Effector CD8-positive, alpha-beta T cell (primary cell): ENCODE data around the gene KIF26A.
A peak's percentile ranks its signal among the peaks of the same experiment; 100 is the strongest.

Experiments
- DNase-seq: peaks from one replicate; lab custom pipeline; 2025; lab: John Stamatoyannopoulos, UW
- total RNA-seq, 4 experiments: gene quantifications; one replicate each; lab custom pipeline; 2026; lab: John Stamatoyannopoulos, UW

The KIF26A gene
- total RNA-seq: 0 to 1.4 (median 0.48) reads per million in 4 experiments

- no peak for DNase-seq
Observed at GRCh38 chr14:104138098-104138717, at the start of gene KIF26A. KIF26A (plus strand) TSS chr14:104138587; CDS start chr14:104138723, 136 bp downstream.

DNA sequence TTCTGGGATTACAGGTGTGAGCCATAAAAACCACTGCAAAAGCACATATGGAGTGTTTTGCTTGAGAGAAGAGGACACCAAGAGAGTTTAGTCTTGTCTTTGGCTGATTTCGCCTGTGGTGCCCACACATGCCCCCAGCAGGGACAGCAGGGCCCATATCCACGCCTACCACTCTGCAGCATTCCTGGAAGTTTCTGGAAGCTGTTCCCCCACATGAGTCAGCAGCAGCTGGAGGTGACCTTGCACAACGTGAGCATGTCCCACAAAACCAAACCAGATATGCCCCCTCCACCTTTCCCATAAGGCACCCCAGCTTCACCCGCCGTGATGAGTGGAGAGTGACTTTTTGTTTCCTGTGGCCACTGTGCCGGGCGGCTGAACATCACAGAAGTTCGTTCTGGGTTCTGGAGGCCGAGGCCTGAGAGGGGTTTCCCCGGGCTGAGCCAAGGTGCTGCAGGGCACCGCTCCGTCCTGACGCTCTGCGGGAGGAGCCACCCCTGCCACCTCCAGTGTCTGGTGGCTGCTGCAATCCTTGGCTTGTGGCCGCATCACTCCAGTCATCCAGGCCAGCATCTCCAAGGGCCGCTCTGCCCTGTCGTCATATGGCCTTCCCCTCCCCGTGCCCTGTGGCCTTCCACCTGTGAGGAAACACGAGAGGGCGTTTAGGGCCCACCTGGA lies 48.2 kb upstream of the KIF26A start:
- DNase-seq: no peak

GRCh38 chr14:104091061-104091926 lies 47.1 kb upstream of the KIF26A start:
- DNase-seq: no peak

DNA sequence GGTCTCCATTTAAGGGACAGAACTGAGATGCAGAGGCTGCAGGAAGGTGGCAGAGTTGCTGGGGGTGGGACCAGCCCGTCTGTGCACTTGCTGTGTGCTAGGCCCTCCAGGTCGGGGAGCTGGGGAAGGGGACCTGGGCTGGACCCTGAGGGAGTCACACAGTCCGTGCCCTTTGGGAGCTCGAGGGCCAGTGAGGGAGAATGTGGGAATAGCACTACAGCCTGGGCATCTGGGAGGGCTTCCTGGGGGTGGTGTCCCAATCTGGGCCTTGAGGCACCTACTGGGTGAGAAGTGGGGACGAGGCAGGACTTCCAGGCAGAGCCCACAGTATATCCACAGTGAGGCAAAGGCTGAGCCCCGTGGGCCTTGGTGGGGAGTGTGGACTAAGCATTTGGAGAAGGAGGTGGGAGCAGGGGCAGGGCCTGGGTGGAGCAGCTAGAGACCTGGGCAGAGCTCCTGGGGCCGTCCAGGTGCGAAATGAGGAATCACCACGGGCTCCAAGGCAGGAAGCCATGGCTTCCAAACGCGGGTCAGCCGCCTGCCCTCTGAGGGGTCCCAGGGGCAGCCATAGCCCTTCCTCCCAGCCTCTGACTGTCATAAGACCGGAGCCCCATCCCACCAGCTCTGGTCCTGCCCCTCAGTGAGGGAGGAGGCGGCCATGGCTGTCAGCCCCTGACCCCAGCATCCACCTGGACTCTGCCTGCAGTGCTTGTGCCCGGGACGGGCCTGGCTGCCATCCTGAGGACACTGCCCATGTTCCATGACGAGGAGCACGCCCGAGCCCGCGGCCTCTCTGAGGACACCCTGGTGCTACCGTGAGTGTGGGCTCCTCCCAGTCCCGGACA lies 46.2 kb upstream of the KIF26A start:
- DNase-seq: no peak

DNA sequence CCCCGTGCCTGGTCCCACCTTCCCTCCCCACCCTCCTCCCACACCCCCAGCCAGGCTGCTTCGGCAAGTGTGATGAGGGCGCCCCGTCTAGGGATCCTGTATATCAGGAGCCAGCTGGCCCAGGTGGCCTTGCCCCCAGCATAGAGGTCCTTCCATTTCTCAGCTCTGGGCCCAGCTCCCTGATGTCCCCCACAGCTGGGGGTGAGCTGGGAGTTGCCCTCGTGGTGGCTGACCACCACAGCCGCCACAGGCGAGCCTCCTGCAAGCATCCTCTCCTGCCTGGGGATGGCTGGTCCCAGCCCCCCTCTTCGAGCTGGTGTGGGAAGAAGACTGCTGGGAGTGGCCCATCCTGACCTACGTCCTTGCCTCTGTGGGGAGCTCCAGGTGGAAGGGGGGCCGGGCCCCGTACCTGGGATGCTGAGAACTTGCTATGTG lies 45.4 kb upstream of the KIF26A start:
- DNase-seq: no peak

DNA sequence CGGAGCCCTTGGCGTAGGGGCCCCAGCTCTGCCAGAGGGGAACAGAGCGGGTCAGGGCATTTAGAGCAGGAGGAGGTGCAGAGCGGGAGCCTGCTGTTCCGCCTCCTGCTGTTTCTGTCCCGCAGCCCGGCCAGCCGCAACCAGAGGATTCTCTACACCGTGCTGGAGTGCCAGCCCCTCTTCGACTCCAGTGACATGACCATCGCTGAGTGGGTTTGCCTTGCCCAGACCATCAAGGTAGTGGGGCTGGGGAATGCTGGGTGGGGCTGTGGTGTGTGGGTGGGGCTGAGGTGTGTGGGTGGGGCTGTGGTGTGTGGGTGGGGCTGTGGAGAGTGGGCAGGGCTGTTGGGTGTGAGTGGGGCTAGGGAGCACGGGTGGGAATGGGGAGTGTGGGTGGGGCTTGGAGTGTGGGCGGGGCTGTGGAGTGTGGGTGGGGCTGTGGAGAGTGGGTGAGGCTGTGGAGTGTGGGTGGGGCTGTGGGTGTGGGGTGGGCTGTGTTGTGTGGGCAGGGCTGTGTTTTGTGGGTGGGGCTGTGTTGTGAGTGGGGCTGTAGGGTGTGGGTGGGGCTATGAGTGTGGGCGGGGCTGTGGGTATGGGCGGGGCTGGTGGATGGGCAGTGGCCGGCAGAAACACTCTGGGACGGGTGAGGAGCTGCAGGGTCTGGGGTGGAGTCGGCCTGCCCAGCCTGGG lies 44.9 kb upstream of the KIF26A start:
- no peak for DNase-seq

DNA sequence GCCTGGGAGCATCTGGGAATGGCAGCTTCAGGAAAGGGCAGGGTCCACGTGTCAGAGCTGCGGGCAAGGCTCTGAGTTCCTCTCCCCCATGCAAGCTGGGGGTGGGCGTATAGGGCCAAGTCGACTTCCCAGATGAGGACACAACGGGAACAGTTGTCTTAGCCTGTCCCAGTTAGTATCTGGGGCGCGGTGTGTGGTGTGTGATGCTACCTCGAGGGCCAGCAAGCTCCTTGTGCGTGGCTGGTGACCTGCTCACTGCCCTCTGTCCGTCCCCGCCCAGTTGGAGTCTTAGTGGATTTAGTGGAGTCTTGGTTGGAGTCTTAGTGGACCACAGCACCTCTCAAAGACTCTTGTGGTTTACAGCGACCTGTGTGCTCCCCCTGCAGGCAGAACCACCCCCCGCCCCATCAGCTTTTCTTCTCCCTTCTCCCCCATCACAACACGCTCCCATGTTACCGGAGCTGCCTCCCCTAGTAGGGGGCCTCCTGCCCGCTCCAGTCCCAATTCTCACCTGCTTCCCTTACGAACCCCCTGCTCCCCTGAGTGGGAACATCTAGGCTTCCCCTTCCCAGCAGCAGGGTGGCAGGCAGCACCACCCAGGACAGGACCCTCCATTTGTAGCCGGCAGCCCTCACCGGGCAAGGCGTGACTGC lies 44.2 kb upstream of the KIF26A start:
- DNase-seq: no peak

DNA sequence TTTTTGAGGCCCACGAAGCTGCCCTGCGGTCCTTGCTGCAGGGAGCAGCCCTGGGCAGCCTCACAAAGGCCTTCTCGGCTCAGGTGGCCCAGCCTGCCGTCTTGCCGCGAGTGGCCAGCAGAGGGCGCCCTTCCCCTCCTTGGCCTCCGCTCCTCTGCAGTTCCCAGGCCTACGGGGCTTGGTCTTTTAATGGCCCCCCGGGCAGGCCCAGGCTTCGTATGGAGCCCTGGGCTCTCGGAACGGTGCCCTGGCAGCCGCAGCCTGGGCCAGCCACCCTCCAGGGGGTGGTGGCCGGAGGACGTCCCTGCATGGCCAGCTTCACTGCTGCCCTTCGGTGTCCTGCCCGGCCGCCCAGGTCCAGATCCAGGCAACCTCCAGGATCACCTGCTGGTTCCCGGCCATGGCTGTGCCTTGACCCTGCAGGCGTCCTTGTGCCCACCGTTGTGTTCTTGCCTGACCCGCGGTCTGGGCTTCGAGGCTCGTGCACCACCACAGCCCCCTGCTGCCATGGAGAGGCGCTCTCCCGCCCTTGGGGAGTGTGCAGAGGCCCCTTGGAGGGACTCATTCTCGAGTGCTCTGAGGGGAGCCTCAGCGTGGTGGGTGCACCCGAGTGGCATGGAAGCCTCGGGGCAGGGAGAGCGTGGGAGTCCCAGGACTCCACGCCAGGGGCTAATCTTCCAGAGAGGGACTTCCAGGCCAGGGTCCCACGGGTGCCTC lies 43.5 kb upstream of the KIF26A start:
- DNase-seq: peak; percentile 54

- DNase-seq: no peak
Observed at GRCh38 chr14:104095426-104096310, 42.7 kb upstream of the KIF26A start.

GRCh38 chr14:104096318-104096717 lies 42.1 kb upstream of the KIF26A start:
- DNase-seq: no peak

GRCh38 chr14:104096751-104097700 lies 41.4 kb upstream of the KIF26A start:
- no peak for DNase-seq

- DNase-seq: no peak
Observed at GRCh38 chr14:104098272-104099095, 39.9 kb upstream of the KIF26A start.

DNA sequence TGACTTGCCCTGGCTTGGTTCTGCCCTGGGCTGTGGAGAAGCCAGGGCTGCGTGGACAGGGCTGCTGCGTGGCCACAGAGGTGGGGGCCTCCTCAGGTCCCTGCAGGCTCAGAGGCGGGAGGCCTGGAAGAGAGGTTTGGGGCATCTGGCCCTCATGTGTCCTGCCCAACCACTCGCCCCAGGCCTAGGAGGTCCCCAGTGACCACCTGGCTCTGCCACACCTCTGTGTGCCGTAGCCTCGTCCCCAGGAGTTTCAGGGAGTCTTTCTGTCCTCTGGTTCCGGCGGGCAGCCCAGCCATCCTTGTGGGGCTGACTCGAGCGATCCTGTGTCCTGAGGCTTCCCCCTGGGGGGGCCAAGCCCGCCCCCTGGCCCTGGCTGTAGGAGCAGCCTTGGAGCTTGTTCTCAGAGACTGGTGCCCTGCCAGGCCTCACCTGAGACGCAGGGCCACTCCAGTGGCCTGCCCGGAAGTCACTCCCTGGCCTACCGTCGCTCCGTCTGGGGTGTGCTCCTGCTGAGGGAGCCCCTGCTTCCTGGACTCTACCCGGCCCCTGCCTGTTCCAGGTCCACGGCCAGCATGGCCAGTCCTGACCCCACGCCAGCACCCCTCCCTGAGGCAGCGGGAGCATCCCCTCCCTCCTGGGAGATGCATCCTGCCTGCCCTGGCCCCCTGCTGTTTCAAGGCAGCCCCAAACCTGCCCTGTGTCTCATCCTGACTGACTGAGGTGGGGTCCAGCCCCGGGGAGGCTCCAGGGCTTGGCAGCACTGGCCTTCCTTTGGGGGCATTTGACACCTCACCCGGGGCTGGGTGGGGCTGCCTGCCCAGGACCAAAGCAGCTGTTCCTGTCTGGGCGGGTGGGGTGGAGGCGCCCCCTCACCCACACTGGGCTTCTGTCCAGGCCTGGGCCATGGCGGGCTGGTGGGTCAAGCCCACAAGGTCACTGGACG lies 39.0 kb upstream of the KIF26A start:
- no peak for DNase-seq

DNA sequence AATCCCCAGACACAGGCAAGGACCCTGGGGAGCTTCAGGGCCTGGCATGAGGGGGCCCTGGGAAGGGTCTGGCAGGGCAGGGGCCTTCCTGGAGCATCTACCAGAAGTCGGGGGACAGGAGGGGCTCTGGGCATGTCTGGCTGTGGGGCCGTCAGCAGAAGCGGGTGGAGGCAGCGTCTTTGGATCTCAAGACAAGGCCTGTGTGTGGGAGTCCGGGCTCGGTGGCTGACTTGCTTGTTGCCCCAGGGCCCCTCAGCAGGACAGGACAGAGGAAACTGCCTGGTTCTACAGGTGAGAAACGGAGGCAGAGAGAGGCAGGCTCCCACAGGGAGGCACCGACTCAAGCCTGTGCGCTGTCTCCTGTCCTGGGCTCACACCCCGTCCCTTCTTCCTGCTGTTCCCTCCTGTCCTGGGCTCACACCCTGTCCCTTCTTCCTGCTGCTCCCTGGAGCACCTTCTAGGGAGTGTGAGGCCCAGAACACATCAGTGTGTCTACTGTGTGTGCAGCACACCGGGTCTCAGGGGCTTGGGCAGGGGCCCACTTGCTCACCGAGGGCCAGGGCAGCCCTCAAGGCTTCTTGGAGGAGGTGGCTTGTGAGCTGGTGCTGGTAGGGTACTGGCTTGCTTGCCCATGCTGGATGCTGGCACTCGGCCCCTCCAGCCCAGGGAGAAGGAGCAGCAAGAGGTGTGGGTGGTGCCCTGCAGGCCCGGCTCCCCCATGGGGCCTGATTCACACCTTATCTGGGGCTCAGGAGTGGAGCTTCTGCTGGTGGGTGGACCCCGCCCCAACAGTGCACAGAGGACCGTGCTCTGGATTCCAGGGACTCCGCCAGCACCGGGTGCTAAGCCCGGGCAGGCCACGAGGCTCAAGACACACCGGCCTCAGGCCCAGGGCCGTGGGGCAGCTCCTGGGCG lies 38.0 kb upstream of the KIF26A start:
- no peak for DNase-seq
